WTC11 (cell line): Measurements from ENCODE around the gene USH1G. TPM values are rescaled to one million over a fixed set of nuclear protein-coding genes. Genes with fewer than 3 reads are reported as not detected.

Experiments used
- ATAC-seq: fragments of 200-7000 bp; cut with Tn5 transposase; 2 replicates; pipeline ENCODE4 v1.10.0; 2021; ENCODE audit warnings: mild to moderate bottlenecking, moderate library complexity
- CTCF ChIA-PET: fragments of 300-600 bp; sonication (Branson Sonifier 250); formaldehyde crosslinking; loops from one replicate; lab custom pipeline; 2021; ENCODE audit warnings: antibody characterized with exemption; lab: Charles Lee
- POLR2A ChIA-PET: fragments of 350-600 bp; sonication (Branson Sonifier 250); formaldehyde crosslinking; loops from one replicate; lab custom pipeline; 2021; ENCODE audit warnings: antibody characterized with exemption; lab: Charles Lee
- DNase-seq: peaks from one replicate; pipeline ENCODE4 v3.0.0; 2021; ENCODE audit warnings: low spot score
- H3K27ac Mint-ChIP-seq: 2 replicates; pipeline ENCODE4 v1.8.0; 2021; ENCODE audit warnings: mixed read lengths
- H3K27me3 Mint-ChIP-seq: 2 replicates; pipeline ENCODE4 v1.8.0; 2021; ENCODE audit warnings: low read depth, mild to moderate bottlenecking, moderate library complexity, mixed read lengths
- H3K36me3 Mint-ChIP-seq: 2 replicates; pipeline ENCODE4 v1.8.0; 2021; ENCODE audit warnings: mixed read lengths
- H3K4me1 Mint-ChIP-seq: 2 replicates; pipeline ENCODE4 v1.8.0; 2022; ENCODE audit warnings: mixed read lengths
- H3K4me3 Mint-ChIP-seq: 2 replicates; pipeline ENCODE4 v1.8.0; 2021; ENCODE audit warnings: mild to moderate bottlenecking, moderate library complexity, mixed read lengths
- H3K9me3 Mint-ChIP-seq: 2 replicates; pipeline ENCODE4 v1.8.0; 2021; ENCODE audit warnings: mixed read lengths
- AR ChIP-seq: fragments of 250-450 bp; sonication (Bioruptor Pico); IDR thresholded peaks from 2 replicates; pipeline ENCODE4 v1.9.0; 2021; ENCODE audit warnings: mild to moderate bottlenecking
- CREB1 ChIP-seq: sonication (generic); formaldehyde crosslinking; IDR thresholded peaks from 2 replicates; pipeline ENCODE4 v1.8.0; 2023; ENCODE audit warnings: mild to moderate bottlenecking, missing genetic modification reagents
- E2F5 ChIP-seq: sonication (generic); formaldehyde crosslinking; IDR thresholded peaks from 2 replicates; pipeline ENCODE4 v1.8.1; 2022; ENCODE audit warnings: mild to moderate bottlenecking, moderate library complexity, missing genetic modification reagents
- ESRRA ChIP-seq: sonication (generic); formaldehyde crosslinking; IDR thresholded peaks from 2 replicates; pipeline ENCODE4 v1.8.1; 2022; ENCODE audit warnings: mild to moderate bottlenecking, missing genetic modification reagents, borderline replicate concordance
- ETV6 ChIP-seq: sonication (generic); formaldehyde crosslinking; IDR thresholded peaks from 2 replicates; pipeline ENCODE4 v1.8.1; 2022; ENCODE audit warnings: mild to moderate bottlenecking, missing genetic modification reagents
- GABPB1 ChIP-seq: sonication (generic); formaldehyde crosslinking; IDR thresholded peaks from 2 replicates; pipeline ENCODE4 v1.8.1; 2023; ENCODE audit warnings: mild to moderate bottlenecking, missing genetic modification reagents
- GRHL2 ChIP-seq: fragments of 250-450 bp; sonication (Bioruptor Pico); IDR thresholded peaks from 2 replicates; pipeline ENCODE4 v1.8.0; 2022; ENCODE audit warnings: mild to moderate bottlenecking, moderate library complexity; ENCODE audit not compliant: insufficient replicate concordance, severe bottlenecking
- HMGA2 ChIP-seq: fragments of 250-450 bp; sonication (Bioruptor Pico); IDR thresholded peaks from 2 replicates; pipeline ENCODE4 v1.4.0; 2021; ENCODE audit warnings: mild to moderate bottlenecking, moderate library complexity
- MXD4 ChIP-seq: fragments of 250-450 bp; sonication (Bioruptor Pico); IDR thresholded peaks from 2 replicates; pipeline ENCODE4 v1.8.0; 2021; ENCODE audit warnings: mild to moderate bottlenecking, moderate library complexity, borderline replicate concordance
- MYBL2 ChIP-seq: sonication (generic); formaldehyde crosslinking; IDR thresholded peaks from 2 replicates; pipeline ENCODE4 v1.8.1; 2023; ENCODE audit warnings: mild to moderate bottlenecking, moderate library complexity, missing genetic modification reagents
- NFATC4 ChIP-seq: fragments of 250-450 bp; sonication (Bioruptor Pico); IDR thresholded peaks from 2 replicates; pipeline ENCODE4 v1.9.0; 2021; ENCODE audit warnings: mild to moderate bottlenecking
- NFE2L1 ChIP-seq: sonication (generic); formaldehyde crosslinking; IDR thresholded peaks from 2 replicates; pipeline ENCODE4 v1.8.1; 2023; ENCODE audit warnings: missing genetic modification reagents
- NFYB ChIP-seq: sonication (generic); formaldehyde crosslinking; conservative IDR thresholded peaks from 2 replicates; pipeline ENCODE4 v1.8.0; 2022; ENCODE audit warnings: low read depth, missing genetic modification reagents
- TEAD4 ChIP-seq: sonication (generic); formaldehyde crosslinking; IDR thresholded peaks from 2 replicates; pipeline ENCODE4 v1.8.0; 2022; ENCODE audit warnings: mild to moderate bottlenecking, missing genetic modification reagents
- ZBTB21 ChIP-seq: sonication (generic); formaldehyde crosslinking; IDR thresholded peaks from 2 replicates; pipeline ENCODE4 v1.8.1; 2023; ENCODE audit warnings: mild to moderate bottlenecking, missing genetic modification reagents, borderline replicate concordance
- ZNF263 ChIP-seq: sonication (generic); formaldehyde crosslinking; IDR thresholded peaks from 2 replicates; pipeline ENCODE4 v1.8.1; 2022; ENCODE audit warnings: low read depth, mild to moderate bottlenecking, moderate library complexity, missing genetic modification reagents
- ZNF512 ChIP-seq: sonication (generic); formaldehyde crosslinking; IDR thresholded peaks from 2 replicates; pipeline ENCODE4 v1.8.1; 2022; ENCODE audit warnings: missing genetic modification reagents, borderline replicate concordance
- total RNA-seq: library from RNA; stranded (reverse); gene quantifications from 3 replicates; pipeline ENCODE4 v1.2.3, GENCODE V29; 2021
- TF ChIP-seq, protein P1 (sequence below): sonication (generic); formaldehyde crosslinking; IDR thresholded peaks from 2 replicates; pipeline ENCODE4 v1.8.1; 2023; ENCODE audit warnings: mild to moderate bottlenecking, moderate library complexity, missing genetic modification reagents
- TF ChIP-seq, protein P2 (sequence below): fragments of 250-450 bp; sonication (Bioruptor Pico); IDR thresholded peaks from 2 replicates; pipeline ENCODE4 v1.9.0; 2021; ENCODE audit warnings: mild to moderate bottlenecking
- TF ChIP-seq, protein P3 (sequence below): sonication (generic); formaldehyde crosslinking; IDR thresholded peaks from 2 replicates; pipeline ENCODE4 v1.8.1; 2023; ENCODE audit warnings: mild to moderate bottlenecking, missing genetic modification reagents, borderline replicate concordance
- TF ChIP-seq, protein P4 (sequence below): sonication (generic); formaldehyde crosslinking; IDR thresholded peaks from 2 replicates; pipeline ENCODE4 v1.8.0; 2022; ENCODE audit warnings: missing genetic modification reagents

USH1G gene
- total RNA-seq, 1 experiment from 2014 or later, result 1.9 TPM

DNA sequence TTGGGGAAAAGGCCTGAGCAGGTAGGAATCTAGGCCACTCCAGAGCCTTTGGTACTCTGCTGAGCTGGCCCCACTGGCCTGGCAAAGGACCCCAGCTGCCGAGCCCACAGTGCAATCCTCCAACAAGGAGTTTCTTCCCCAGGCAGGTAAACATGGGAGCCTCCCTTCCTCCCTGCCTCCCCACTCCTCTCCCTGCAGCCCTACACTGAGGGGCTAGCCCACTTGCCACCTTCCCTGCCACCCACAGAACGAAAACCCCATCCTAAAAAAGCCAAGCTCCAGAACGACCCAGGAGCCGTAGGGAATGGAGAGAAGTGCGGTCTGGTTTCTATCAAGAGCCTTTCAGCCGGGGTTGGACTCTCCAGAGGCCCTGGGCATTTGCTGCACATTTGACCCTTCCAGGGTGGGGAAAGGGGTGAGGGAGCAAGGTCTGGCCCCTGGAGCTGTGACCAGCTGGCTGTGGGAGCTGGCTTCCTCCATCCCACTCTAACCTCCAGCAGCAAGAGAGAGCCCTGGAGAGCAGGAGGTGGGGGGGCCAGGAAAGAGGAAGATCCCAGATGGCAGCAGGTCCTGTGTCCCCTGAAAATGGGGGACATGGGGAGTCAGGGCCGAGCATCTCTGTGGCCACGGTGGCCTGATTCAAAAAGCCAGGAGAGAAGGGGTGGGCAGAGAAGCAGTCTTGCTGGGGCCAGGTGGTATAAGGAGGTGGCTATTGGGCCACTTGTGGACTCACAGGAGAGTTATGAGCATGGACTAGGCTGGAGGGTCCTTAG, 48.2 kb upstream of the USH1G start (continued):
- TF ChIP-seq, protein P1, sequence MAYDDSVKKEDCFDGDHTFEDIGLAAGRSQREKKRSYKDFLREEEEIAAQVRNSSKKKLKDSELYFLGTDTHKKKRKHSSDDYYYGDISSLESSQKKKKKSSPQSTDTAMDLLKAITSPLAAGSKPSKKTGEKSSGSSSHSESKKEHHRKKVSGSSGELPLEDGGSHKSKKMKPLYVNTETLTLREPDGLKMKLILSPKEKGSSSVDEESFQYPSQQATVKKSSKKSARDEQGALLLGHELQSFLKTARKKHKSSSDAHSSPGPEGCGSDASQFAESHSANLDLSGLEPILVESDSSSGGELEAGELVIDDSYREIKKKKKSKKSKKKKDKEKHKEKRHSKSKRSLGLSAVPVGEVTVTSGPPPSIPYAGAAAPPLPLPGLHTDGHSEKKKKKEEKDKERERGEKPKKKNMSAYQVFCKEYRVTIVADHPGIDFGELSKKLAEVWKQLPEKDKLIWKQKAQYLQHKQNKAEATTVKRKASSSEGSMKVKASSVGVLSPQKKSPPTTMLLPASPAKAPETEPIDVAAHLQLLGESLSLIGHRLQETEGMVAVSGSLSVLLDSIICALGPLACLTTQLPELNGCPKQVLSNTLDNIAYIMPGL, result no peak
- TF ChIP-seq CREB1 (CRISPR knock-in tag) (no peak), HMGA2 (CRISPR knock-in tag) (no peak), MYBL2 (no peak), NFE2L1 (CRISPR knock-in tag) (no peak), GRHL2 (no peak), AR (no peak), NFYB (CRISPR knock-in tag) (no peak), TEAD4 (CRISPR knock-in tag) (no peak), E2F5 (CRISPR knock-in tag) (no peak)
- TF ChIP-seq, protein P2, sequence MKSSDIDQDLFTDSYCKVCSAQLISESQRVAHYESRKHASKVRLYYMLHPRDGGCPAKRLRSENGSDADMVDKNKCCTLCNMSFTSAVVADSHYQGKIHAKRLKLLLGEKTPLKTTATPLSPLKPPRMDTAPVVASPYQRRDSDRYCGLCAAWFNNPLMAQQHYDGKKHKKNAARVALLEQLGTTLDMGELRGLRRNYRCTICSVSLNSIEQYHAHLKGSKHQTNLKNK (CRISPR knock-in tag), result no peak
- TF ChIP-seq, protein P3, sequence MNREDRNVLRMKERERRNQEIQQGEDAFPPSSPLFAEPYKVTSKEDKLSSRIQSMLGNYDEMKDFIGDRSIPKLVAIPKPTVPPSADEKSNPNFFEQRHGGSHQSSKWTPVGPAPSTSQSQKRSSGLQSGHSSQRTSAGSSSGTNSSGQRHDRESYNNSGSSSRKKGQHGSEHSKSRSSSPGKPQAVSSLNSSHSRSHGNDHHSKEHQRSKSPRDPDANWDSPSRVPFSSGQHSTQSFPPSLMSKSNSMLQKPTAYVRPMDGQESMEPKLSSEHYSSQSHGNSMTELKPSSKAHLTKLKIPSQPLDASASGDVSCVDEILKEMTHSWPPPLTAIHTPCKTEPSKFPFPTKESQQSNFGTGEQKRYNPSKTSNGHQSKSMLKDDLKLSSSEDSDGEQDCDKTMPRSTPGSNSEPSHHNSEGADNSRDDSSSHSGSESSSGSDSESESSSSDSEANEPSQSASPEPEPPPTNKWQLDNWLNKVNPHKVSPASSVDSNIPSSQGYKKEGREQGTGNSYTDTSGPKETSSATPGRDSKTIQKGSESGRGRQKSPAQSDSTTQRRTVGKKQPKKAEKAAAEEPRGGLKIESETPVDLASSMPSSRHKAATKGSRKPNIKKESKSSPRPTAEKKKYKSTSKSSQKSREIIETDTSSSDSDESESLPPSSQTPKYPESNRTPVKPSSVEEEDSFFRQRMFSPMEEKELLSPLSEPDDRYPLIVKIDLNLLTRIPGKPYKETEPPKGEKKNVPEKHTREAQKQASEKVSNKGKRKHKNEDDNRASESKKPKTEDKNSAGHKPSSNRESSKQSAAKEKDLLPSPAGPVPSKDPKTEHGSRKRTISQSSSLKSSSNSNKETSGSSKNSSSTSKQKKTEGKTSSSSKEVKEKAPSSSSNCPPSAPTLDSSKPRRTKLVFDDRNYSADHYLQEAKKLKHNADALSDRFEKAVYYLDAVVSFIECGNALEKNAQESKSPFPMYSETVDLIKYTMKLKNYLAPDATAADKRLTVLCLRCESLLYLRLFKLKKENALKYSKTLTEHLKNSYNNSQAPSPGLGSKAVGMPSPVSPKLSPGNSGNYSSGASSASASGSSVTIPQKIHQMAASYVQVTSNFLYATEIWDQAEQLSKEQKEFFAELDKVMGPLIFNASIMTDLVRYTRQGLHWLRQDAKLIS (CRISPR knock-in tag), result no peak

DNA sequence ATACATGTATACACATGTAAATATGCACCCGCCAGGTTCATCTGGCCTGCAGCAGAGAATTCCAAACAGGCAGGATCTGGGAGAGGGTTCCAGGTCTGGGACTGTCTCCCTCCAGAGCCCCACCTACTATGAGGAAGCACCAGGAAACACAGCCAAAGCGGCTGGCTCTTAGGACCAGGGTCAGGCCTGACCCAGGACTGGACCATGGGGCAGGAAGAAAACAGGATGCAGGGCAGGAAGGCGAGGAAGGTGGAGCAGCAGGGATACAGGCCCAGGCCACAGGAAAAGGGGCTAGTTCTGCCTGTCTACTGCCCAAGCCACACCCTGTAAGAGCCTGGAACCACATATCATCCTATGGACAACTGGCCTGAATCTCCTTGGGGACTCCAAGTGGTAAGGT, 47.3 kb upstream of the USH1G start:
- ChIA-PET CTCF (interaction anchor here (1.9 to 7.5 kb wide), 2 partner anchors 8 to 17 kb away, joined by 10 to 133 read pairs; partner anchors contain the start of gene CDR2L), POLR2A (interaction anchor here (0.6 kb wide), 1 partner anchor 257 kb away, joined by 6 read pairs; no protein-coding TSS in a partner anchor)
- peaks cover 12% of the 10 kb centered on the region for H3K4me1 Mint-ChIP-seq
- H3K27me3 Mint-ChIP-seq, result peaks cover 46% of the 10 kb centered on the region
- no peak for DNase-seq
- no peak overlapping the region; the same call in 1 of the 2 replicates for H3K4me3 Mint-ChIP-seq
- no peaks in the 10 kb centered on the region for H3K9me3 Mint-ChIP-seq
- no peaks in the 10 kb centered on the region for H3K36me3 Mint-ChIP-seq
- no peak overlapping the region for H3K27ac Mint-ChIP-seq
- no peak for ATAC-seq
- TF ChIP-seq ETV6 (CRISPR knock-in tag) (no peak), ZNF263 (no peak), NFATC4 (CRISPR knock-in tag) (no peak), GABPB1 (CRISPR knock-in tag) (no peak), MXD4 (CRISPR knock-in tag) (no peak), MYBL2 (no peak), ZNF512 (CRISPR knock-in tag) (no peak), ESRRA (CRISPR knock-in tag) (no peak), ZBTB21 (no peak)
- TF ChIP-seq, protein P4, sequence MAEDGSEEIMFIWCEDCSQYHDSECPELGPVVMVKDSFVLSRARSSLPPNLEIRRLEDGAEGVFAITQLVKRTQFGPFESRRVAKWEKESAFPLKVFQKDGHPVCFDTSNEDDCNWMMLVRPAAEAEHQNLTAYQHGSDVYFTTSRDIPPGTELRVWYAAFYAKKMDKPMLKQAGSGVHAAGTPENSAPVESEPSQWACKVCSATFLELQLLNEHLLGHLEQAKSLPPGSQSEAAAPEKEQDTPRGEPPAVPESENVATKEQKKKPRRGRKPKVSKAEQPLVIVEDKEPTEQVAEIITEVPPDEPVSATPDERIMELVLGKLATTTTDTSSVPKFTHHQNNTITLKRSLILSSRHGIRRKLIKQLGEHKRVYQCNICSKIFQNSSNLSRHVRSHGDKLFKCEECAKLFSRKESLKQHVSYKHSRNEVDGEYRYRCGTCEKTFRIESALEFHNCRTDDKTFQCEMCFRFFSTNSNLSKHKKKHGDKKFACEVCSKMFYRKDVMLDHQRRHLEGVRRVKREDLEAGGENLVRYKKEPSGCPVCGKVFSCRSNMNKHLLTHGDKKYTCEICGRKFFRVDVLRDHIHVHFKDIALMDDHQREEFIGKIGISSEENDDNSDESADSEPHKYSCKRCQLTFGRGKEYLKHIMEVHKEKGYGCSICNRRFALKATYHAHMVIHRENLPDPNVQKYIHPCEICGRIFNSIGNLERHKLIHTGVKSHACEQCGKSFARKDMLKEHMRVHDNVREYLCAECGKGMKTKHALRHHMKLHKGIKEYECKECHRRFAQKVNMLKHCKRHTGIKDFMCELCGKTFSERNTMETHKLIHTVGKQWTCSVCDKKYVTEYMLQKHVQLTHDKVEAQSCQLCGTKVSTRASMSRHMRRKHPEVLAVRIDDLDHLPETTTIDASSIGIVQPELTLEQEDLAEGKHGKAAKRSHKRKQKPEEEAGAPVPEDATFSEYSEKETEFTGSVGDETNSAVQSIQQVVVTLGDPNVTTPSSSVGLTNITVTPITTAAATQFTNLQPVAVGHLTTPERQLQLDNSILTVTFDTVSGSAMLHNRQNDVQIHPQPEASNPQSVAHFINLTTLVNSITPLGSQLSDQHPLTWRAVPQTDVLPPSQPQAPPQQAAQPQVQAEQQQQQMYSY (CRISPR knock-in tag), result no peak
